Pons (tissue), 1 donor: ENCODE data around the gene SMARCD2.
A peak's percentile ranks its signal among the peaks of the same experiment; 100 is the strongest.

Experiments used
- DNase-seq: peaks from one replicate; pipeline ENCODE4 v3.0.0-alpha.2; 2016; ENCODE audit warnings: low spot score

SMARCD2 gene

DNA sequence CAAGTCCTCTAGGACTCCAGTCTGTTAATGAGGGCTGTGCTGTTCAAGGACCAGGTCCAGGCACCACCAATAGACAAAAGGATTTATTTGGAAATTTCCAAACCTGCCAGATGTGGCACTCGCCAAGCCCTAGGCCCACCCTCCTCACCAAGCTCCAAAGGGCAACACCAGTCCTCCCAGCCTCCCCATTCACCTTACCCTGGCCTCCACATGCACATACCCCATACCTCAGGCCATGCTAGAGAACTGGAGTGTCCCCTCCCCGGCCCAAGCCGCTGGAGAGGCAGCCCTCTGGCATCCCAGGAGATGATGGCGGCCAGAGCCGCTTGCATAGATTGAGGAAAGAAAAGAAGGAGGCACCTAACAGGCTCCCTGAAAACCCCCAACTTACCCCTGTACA, 10.5 kb downstream of the SMARCD2 start:
- DNase-seq: no peak

- no peak for DNase-seq
Measured at GRCh38 chr17:63831505-63831904, 11.0 kb downstream of the SMARCD2 start.

DNA sequence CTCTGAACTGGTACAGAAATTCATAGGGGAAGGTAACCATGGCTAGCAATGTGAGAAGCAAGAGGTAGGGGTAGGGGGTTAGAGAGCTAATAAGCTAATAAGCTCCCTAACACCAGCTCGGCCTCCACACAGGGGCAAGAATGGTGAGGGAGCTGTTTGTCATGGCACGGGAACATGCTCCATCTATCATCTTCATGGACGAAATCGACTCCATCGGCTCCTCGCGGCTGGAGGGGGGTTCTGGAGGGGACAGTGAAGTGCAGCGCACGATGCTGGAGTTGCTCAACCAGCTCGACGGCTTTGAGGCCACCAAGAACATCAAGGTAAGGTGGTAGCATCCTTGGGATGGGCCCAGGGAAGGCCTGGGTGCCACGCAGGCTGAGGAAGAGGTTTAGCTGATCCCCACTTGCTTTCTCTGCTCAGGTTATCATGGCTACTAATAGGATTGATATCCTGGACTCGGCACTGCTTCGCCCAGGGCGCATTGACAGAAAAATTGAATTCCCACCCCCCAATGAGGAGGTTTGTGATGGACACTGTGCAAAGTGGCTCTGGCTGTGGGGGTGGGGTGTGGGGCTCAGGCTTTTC, 11.5 kb downstream of the SMARCD2 start:
- DNase-seq: no peak

DNA sequence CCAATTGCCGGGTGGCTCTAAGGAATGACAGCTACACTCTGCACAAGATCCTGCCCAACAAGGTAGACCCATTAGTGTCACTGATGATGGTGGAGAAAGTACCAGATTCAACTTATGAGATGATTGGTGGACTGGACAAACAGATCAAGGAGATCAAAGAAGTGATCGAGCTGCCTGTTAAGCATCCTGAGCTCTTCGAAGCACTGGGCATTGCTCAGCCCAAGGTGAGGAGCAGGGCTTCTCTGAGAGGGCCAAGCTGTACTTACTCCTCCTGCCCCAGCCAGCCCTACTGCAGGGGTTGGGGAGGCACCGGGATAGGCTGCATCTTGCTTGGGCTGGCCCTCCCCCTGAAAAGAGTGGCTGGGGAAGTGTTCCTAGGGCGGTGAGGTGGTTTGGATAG, 12.2 kb downstream of the SMARCD2 start:
- DNase-seq: no peak

- DNase-seq: no peak
Measured at GRCh38 chr17:63828936-63829335, 13.5 kb downstream of the SMARCD2 start.

DNA sequence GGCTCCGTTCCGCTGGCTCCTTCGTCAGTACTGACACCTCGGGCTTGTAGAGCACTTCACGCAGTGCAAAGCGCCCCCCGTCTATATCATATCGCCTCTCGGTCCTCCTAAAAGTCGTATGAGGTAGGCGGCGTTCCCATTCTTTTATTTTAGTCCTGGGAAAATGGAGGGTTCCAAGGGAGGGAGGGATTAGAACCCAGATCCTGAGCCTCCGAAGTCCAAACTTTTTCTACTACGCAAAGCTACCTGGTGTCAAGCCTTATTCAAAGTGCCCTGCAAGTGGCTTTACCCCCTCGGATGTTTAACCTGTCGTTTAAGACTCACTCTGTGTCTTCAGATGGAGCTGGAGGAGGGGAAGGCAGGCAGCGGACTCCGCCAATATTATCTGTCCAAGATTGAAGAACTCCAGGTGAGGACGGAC, 14.7 kb downstream of the SMARCD2 start:
- DNase-seq: no peak

- peak; percentile 98 for DNase-seq
Measured at GRCh38 chr17:63827002-63827800, 15.3 kb downstream of the SMARCD2 start, which contains the start of the genes FTSJ3 and PSMC5. Gene FTSJ3, minus strand, starts transcription at chr17:63827663. Its CDS starts 761 bp downstream, at chr17:63826902. Gene PSMC5, plus strand, starts transcription at chr17:63827431. Its CDS starts 60 bp downstream, at chr17:63827491.

GRCh38 chr17:63826468-63827001, 15.9 kb downstream of the SMARCD2 start:
- DNase-seq: no peak

DNA sequence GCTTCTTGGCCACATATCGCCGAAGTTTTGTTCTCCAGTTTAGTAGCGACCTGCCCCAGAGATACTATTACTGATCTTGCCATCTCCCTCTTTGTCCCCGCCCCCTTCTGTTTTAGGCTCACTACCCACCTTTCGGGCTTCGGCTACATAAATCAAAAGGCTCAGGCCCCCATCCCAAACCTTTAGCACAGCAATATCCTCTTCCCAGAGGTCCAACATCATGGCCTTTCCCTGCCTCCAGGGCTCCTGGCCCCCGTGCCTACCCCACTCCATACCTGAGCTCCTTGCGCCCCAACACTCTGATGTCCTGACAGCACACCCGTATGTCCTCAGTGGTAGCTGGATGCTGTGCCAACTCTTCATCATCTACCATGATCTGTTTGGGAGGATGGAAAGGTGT, 18.1 kb downstream of the SMARCD2 start:
- DNase-seq: no peak

GRCh38 chr17:63823659-63824331, 18.7 kb downstream of the SMARCD2 start:
- no peak for DNase-seq

- no peak for DNase-seq
Measured at GRCh38 chr17:63822537-63822936, 19.9 kb downstream of the SMARCD2 start.

- DNase-seq: no peak
Measured at GRCh38 chr17:63821804-63822203, 20.7 kb downstream of the SMARCD2 start.

DNA sequence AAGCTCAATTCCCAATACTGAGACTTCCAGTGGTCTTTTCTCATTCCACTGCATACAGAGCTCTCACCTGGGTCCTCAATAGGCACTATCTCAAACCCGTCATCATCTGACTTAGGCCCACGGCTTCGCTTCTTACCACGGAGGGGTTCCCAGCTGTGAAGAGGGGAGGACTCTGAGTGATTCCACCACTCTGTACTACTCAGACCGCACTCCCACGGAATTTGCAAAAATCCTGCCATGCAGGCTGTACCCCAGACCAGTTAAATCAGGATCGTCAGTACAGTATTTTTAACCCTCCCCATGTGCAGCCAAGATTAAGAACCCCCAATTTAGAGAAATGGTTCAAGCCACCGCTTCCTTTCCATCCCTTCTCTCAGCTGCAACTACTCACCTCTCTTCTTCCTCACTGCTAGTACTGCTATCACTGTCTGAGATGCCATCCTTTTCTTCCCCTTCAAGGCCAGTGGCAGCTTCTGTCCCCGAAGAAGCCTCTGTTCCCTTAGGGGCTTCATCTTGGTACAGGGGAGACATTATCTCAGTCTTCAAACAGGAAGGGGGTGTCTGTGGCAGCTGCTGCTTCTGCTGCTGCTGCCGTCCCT, 21.4 kb downstream of the SMARCD2 start:
- DNase-seq: no peak

DNA sequence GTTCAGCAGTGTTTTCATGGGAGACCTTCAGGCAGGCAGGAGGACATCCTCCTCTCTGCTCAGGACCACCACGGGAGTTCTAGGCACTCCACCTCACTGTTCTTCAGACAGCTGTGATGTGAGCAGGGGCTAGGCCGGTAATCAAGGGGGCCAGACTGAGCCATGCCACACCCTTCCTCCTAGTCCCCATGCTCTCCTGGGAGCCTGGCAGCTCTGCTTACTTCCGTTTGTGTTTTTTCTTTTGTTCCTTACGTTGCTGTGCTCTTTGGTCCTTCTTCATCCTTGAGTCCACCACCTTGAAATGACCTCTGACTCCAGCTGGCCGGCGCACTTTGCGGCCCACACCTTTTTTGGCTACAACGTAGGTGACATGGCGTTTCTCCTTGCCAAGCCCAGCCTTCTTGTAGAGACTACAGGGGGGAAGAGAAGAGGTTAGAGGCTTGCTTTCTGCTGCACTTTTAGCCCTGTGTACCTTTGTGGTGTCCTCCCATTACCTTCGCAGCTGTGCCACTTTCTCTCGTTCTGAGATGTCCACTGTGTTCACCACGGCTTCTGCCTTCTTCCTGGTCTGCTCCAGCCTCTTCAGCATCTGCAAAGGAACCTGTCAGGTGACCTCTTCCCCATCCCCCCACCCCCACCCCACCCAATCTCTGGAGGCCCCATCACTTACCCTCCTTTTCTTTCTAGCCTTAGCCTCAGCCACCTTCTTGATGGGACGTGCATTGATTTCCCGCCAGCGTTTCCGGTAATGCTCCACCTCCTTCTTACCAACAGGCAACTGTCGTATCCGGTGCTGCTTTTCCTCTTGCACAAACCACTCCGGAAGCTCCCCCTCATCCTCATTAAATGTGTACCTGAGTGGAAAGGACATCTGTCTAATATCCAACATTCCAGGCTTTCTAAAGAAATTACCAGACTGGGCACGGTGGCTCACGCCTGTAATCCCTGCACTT, 22.6 kb downstream of the SMARCD2 start:
- no peak for DNase-seq

DNA sequence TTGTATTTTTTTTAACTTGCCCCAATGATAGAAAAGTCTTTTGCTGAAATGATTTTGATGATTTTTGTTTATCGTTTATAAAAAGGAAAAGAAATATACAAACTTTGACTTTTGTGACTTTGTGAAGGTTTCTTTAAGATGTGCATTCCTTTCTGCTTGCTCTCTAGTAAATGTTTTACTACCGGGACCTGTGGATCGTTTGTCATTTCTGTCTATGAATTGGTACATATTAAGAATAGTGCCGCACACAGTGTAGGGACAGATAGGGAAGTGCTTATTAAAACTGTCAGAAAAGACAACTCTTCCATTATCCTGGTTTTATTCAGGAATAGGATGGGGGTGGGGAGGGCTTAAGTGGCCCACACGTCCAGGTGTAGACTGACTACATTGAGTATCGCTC, 23.4 kb downstream of the SMARCD2 start:
- DNase-seq: no peak

GRCh38 chr17:63817736-63818385, 24.6 kb downstream of the SMARCD2 start:
- DNase-seq: no peak

DNA sequence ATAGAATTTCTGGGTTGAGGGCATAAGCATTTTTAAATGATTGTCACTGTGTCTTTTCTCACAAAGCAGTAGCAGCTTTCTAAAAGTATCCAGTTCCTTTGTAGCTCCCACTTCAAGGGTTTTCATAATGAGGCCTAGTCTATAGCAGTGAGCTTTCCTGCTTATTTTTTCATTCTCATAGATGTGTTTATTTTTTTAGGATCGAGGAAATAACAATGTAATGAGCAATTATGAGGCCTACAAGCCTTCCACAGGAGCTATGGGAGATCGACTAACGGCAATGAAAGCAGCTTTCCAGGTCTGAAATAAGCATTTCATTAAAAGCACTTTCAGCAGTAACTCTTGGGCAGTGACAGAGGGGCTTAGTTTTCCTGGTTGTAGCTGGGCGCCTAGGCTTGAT, 25.8 kb downstream of the SMARCD2 start:
- DNase-seq: no peak

DNA sequence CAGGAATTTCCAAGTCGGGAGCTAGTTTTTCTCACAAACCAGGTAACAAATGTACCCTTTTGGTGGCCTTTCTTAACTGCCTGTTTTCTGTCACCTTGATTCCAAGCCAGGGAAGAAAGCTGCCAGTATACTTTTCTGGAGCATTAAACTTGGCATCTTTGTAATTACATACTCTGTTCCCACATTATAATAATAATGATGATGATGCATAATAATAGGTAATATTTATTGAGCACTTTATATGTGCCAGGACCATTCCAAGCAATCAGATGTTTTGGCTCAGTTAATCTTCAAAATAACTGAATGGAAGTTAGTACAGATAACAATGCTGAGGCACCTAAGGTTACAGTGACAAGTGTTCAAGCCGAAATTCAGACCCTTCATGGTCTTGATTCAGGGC, 26.4 kb downstream of the SMARCD2 start:
- no peak for DNase-seq

- no peak for DNase-seq
Measured at GRCh38 chr17:63809970-63810369, 32.5 kb downstream of the SMARCD2 start.

- DNase-seq: no peak
Measured at GRCh38 chr17:63805591-63805990, 36.9 kb downstream of the SMARCD2 start.

DNA sequence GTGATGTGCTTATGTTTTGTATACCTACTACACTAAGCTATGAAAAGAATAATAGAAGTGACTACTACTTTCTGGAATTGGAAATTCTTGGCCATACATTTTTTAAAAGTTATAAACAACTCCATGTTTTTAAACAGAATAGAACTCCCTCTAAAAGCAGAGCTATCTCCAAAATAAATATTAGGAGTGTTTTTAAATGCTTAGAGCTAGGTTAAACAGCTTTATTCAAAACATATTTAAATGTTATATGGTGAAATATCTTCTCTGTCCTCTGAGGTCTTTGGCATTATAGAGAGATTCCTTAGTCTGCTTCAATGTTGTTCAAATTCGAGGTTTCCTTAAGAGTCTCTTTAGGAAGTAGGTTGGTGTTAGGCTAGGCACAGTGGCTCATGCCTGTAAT, 38.2 kb downstream of the SMARCD2 start:
- no peak for DNase-seq
